ENCODE measurements around the gene WDR38. TPM values are rescaled to one million over a fixed set of nuclear protein-coding genes. Genes with fewer than 3 reads are reported as not detected.

Gene WDR38
- polyA plus RNA-seq, 1 of the 3 experiments (the other 2 are of a cell fraction), result not detected

GRCh38 chr9:124880501-124880900 is 27.2 kb downstream of the WDR38 start:
- Histone ChIP-seq H3K4me2 (no peak overlapping the region), H4K20me1 (ENCODE audit: insufficient read depth) (0 out of 2 replicates have a peak, but pooled peaks cover 6% of the 10 kb centered on the region), H3K36me3 (replicated peaks in 1 of 2; ENCODE audit: control insufficient read depth in 1 of 2, insufficient read depth in 2 of 2, low read length in 1 of 2) (peaks cover 32 to 76% of the 10 kb centered on the region in 2 experiments), H3K4me3 (ENCODE audit: low read depth in 2 of 2, low read length in 1 of 2) (no peak overlapping the region), H2AFZ (ENCODE audit: low read depth) (no peak overlapping the region), H3K4me1 (ENCODE audit: control insufficient read depth in 1 of 2, insufficient read depth in 2 of 2, low read depth in 1 of 2, low read length in 1 of 2) (no peaks in the 10 kb centered on the region), H3K79me2 (ENCODE audit: insufficient read depth) (peaks cover 16% of the 10 kb centered on the region; the same call in 1 of the 2 replicates), H3K27me3 (ENCODE audit: insufficient read depth) (no peaks in the 10 kb centered on the region), H3K9ac (no peak overlapping the region), H3K9me2 (no peaks in the 10 kb centered on the region), H3F3A (replicated peaks; ENCODE audit: insufficient read depth) (peaks cover 21% of the 10 kb centered on the region), H3K9me3 (no peaks in the 10 kb centered on the region), H3K27ac (ENCODE audit: low read depth in 2 of 2, low read length in 1 of 2) (no peak overlapping the region)
- TF ChIP-seq USF2 (IDR thresholded peaks at IDR 0.05; ENCODE audit: borderline replicate concordance, low read depth, low read length), result no peak
- TF ChIP-seq MXI1 (IDR thresholded peaks at IDR 0.05; ENCODE audit: low read depth, low read length), result no peak
- no peak for TF ChIP-seq POLR2AphosphoS5 (IDR thresholded peaks at IDR 0.05; ENCODE audit: low read depth, low read length)
- TF ChIP-seq TEAD4 (IDR thresholded peaks at IDR 0.05; ENCODE audit: borderline replicate concordance, insufficient read depth), result no peak
- TF ChIP-seq RAD21 (IDR thresholded peaks at IDR 0.05; ENCODE audit: low read length), result no peak
- no peak for TF ChIP-seq CTCF (IDR thresholded peaks at IDR 0.05)
- no peak for TF ChIP-seq RXRA (IDR thresholded peaks at IDR 0.05; ENCODE audit: borderline replicate concordance, low read depth)
- TF ChIP-seq CHD2 (IDR thresholded peaks at IDR 0.05; ENCODE audit: low read length, partially characterized antibody), result no peak
- no peak for TF ChIP-seq EZH2phosphoT487 (IDR thresholded peaks at IDR 0.05; ENCODE audit: borderline replicate concordance, low read depth)
- no peak for TF ChIP-seq NRF1 (IDR thresholded peaks at IDR 0.05; ENCODE audit: low read depth, low read length)
- ChIA-PET POLR2A (no interaction called here), CTCF (interaction anchor here (2.1 kb wide), 1 partner anchor 108 kb away, joined by 7 read pairs; no protein-coding TSS in a partner anchor)
- no peak for DNase-seq
- WGBS (ENCODE audit: low lambda C conversion rate), result 82% methylated on average over 9 of the region's 9 CpGs

- Histone ChIP-seq H3K9ac (no peak overlapping the region), H3K27ac (ENCODE audit: low read depth in 2 of 2, low read length in 1 of 2) (no peak overlapping the region), H3K4me2 (no peak overlapping the region), H3K9me3 (no peaks in the 10 kb centered on the region), H3K36me3 (replicated peaks in 1 of 2; ENCODE audit: control insufficient read depth in 1 of 2, insufficient read depth in 2 of 2, low read length in 1 of 2) (peaks cover 32 to 75% of the 10 kb centered on the region in 2 experiments), H4K20me1 (ENCODE audit: insufficient read depth) (0 out of 2 replicates have a peak, but pooled peaks cover 6% of the 10 kb centered on the region), H3K4me3 (ENCODE audit: low read depth in 2 of 2, low read length in 1 of 2) (no peak overlapping the region), H3K4me1 (ENCODE audit: control insufficient read depth in 1 of 2, insufficient read depth in 2 of 2, low read depth in 1 of 2, low read length in 1 of 2) (no peaks in the 10 kb centered on the region), H3K27me3 (ENCODE audit: insufficient read depth) (no peaks in the 10 kb centered on the region), H3F3A (replicated peaks; ENCODE audit: insufficient read depth) (peaks cover 21% of the 10 kb centered on the region), H3K9me2 (no peaks in the 10 kb centered on the region), H3K79me2 (ENCODE audit: insufficient read depth) (peaks cover 9% of the 10 kb centered on the region; the same call in 1 of the 2 replicates), H2AFZ (ENCODE audit: low read depth) (no peak overlapping the region)
- 93% methylated on average over 15 of the region's 16 CpGs for WGBS (ENCODE audit: low lambda C conversion rate)
- POLR2A ChIA-PET, result no interaction called here
- DNase-seq, result no peak
- CTCF ChIA-PET, result interaction anchor here (0.7 to 2.1 kb wide), 2 partner anchors 12 to 109 kb away, joined by 5 to 7 read pairs; no protein-coding TSS in a partner anchor
- TF ChIP-seq FOSL2 (IDR thresholded peaks at IDR 0.05; ENCODE audit: borderline replicate concordance, low read depth) (no peak), REST (IDR thresholded peaks at IDR 0.05; ENCODE audit: low read depth, low read length) (no peak), IRF3 (IDR thresholded peaks at IDR 0.05; ENCODE audit: low read depth, low read length) (no peak), JUND (IDR thresholded peaks at IDR 0.05) (no peak), GABPA (IDR thresholded peaks at IDR 0.05; ENCODE audit: low read depth) (no peak), EZH2phosphoT487 (IDR thresholded peaks at IDR 0.05; ENCODE audit: borderline replicate concordance, low read depth) (no peak), FOXM1 (IDR thresholded peaks at IDR 0.05; ENCODE audit: low read depth) (no peak), EP300 (IDR thresholded peaks at IDR 0.05; ENCODE audit: borderline replicate concordance in 1 of 2, low read depth in 1 of 2, low read length in 1 of 2) (no peak), MAX (IDR thresholded peaks at IDR 0.05; ENCODE audit: low read depth) (no peak), TAF1 (IDR thresholded peaks at IDR 0.05; ENCODE audit: borderline replicate concordance, low read depth, low read length) (no peak)
Measured at GRCh38 chr9:124881138-124881743, 28.0 kb downstream of the WDR38 start.
